GM13976 (cell line): ENCODE measurements around the gene SCTR.

Source experiments
- DNase-seq: peaks from one replicate; pipeline ENCODE4 v3.0.0; 2012; ENCODE audit warnings: low spot score
- CTCF ChIP-seq: IDR thresholded peaks from 2 replicates; pipeline ENCODE4 v1.5.1; 2012; ENCODE audit warnings: borderline replicate concordance, mild to moderate bottlenecking; ENCODE audit not compliant: insufficient read depth; ENCODE audit errors: extremely low read depth, missing control alignments, control extremely low read depth
- in situ Hi-C: fragments of 300-500 bp; cut with MboI; formaldehyde crosslinking; loops from one replicate; pipeline ENCODE4 v1.12.0; 2022; ENCODE audit warnings: low sequenced_read_pairs, mixed read lengths, inconsistent platforms; ENCODE audit not compliant: unreplicated experiment

The SCTR gene

GRCh38 chr2:119475225-119475856 lies 48.9 kb downstream of the SCTR start:
- DNase-seq, result no peak
- no peak for TF ChIP-seq CTCF
- in situ Hi-C loops, result loop anchor here (25.0 kb wide), 1 partner anchor 588 kb away; no protein-coding TSS in a partner anchor

- TF ChIP-seq CTCF, result no peak
- in situ Hi-C loops, result loop anchor here (25.0 kb wide), 1 partner anchor 587 kb away; no protein-coding TSS in a partner anchor
- no peak for DNase-seq
Measured at GRCh38 chr2:119474371-119475224, 49.7 kb downstream of the SCTR start.

GRCh38 chr2:119473621-119474370 lies 50.5 kb downstream of the SCTR start:
- no peak for TF ChIP-seq CTCF
- DNase-seq, result no peak
- in situ Hi-C loops, result no loop called here

GRCh38 chr2:119472749-119473148 lies 51.5 kb downstream of the SCTR start:
- no peak for TF ChIP-seq CTCF
- in situ Hi-C loops, result no loop called here
- no peak for DNase-seq

- no peak for DNase-seq
- TF ChIP-seq CTCF, result no peak
- in situ Hi-C loops, result loop anchor here (5.0 kb wide), 1 partner anchor 62 kb away; no protein-coding TSS in a partner anchor
Measured at GRCh38 chr2:119469661-119470297, 54.5 kb downstream of the SCTR start.

- in situ Hi-C loops, result loop anchor here (5.0 kb wide), 1 partner anchor 62 kb away; no protein-coding TSS in a partner anchor
- TF ChIP-seq CTCF, result no peak
- DNase-seq, result no peak
Measured at GRCh38 chr2:119469131-119469530, 55.2 kb downstream of the SCTR start.
